Ectodermal cell (in vitro differentiated cells): ENCODE results near the gene CSTPP1.

Experiments used
- H3K27ac ChIP-seq: 2 replicates; pipeline ENCODE4 v1.7.0; 2013; ENCODE audit warnings: mild to moderate bottlenecking, low read depth, low read length; ENCODE audit not compliant: insufficient read depth, poor library complexity, severe bottlenecking
- H3K27me3 ChIP-seq: 2 replicates; pipeline ENCODE4 v1.7.0; 2013; ENCODE audit warnings: mild to moderate bottlenecking, low read length; ENCODE audit not compliant: insufficient read depth, control insufficient read depth, poor library complexity, severe bottlenecking
- H3K36me3 ChIP-seq: one replicate; pipeline ENCODE4 v1.7.0; 2013; ENCODE audit warnings: low read length; ENCODE audit not compliant: control insufficient read depth, insufficient read depth
- H3K4me1 ChIP-seq: one replicate; pipeline ENCODE4 v1.7.0; 2013; ENCODE audit warnings: low read length; ENCODE audit not compliant: control insufficient read depth, insufficient read depth
- H3K4me3 ChIP-seq: 2 replicates; pipeline ENCODE4 v1.7.0; 2013; ENCODE audit warnings: low read depth, low read length, control low read depth; ENCODE audit not compliant: insufficient read depth
- H3K9me3 ChIP-seq: 2 replicates; pipeline ENCODE4 v1.7.0; 2013; ENCODE audit warnings: mild to moderate bottlenecking, low read length, moderate library complexity; ENCODE audit not compliant: control insufficient read depth
- WGBS, 2 experiments: methylation state at CpG; one replicate each; pipeline ENCODE4 v1.1.7; 2013; ENCODE audit warnings: missing lambda C conversion rate in 2 of 2; 5-methylcytosine and 5-hydroxymethylcytosine counted together

Gene CSTPP1

GRCh38 chr11:46907606-46908005, 29.0 kb upstream of the CSTPP1 start:
- Histone ChIP-seq H3K4me3 (no peak overlapping the region), H3K27ac (peak overlapping the region; percentile 58), H3K27me3 (no peaks in the 10 kb centered on the region), H3K4me1 (peaks cover 49% of the 10 kb centered on the region), H3K9me3 (no peaks in the 10 kb centered on the region), H3K36me3 (no peaks in the 10 kb centered on the region)
- 89 to 94% methylated on average over 4 of the region's 4 CpGs for WGBS, 2 experiments

- no peaks in the 10 kb centered on the region for H3K9me3 ChIP-seq
These were observed 23.9 kb upstream of the CSTPP1 start for GRCh38 chr11:46912526-46913150.

GRCh38 chr11:46913484-46913883, 23.1 kb upstream of the CSTPP1 start:
- H3K27ac ChIP-seq: peak overlapping the region; percentile 85
- 43 to 54% methylated on average over 3 of the region's 3 CpGs for WGBS, 2 experiments
- H3K4me3 ChIP-seq: peak overlapping the region; percentile 34
- H3K9me3 ChIP-seq: no peaks in the 10 kb centered on the region
- H3K4me1 ChIP-seq: peaks cover 45% of the 10 kb centered on the region
- no peaks in the 10 kb centered on the region for H3K27me3 ChIP-seq
- H3K36me3 ChIP-seq: no peaks in the 10 kb centered on the region

More at GRCh38 chr11:46912526-46913150, 23.9 kb upstream of the CSTPP1 start:
- Histone ChIP-seq H3K4me3 (peak overlapping the region; percentile 34), H3K36me3 (no peaks in the 10 kb centered on the region), H3K27me3 (no peaks in the 10 kb centered on the region), H3K27ac (peak overlapping the region; percentile 85), H3K4me1 (peaks cover 45% of the 10 kb centered on the region)
- 2 to 3% methylated on average over 13 of the region's 13 CpGs for WGBS, 2 experiments

- Histone ChIP-seq H3K36me3 (no peaks in the 10 kb centered on the region), H3K4me1 (peaks cover 47% of the 10 kb centered on the region), H3K27me3 (no peaks in the 10 kb centered on the region), H3K4me3 (peak overlapping the region; percentile 11), H3K9me3 (no peaks in the 10 kb centered on the region), H3K27ac (no peak overlapping the region)
- 62 to 67% methylated on average over 5 of the region's 5 CpGs for WGBS, 2 experiments
These were observed 22.2 kb upstream of the CSTPP1 start for GRCh38 chr11:46914363-46914762.

- no peak overlapping the region for H3K27ac ChIP-seq
These were observed 21.7 kb upstream of the CSTPP1 start for GRCh38 chr11:46914910-46915309.

GRCh38 chr11:46916286-46917108, 20.1 kb upstream of the CSTPP1 start:
- Histone ChIP-seq H3K4me1 (peaks cover 44% of the 10 kb centered on the region), H3K27ac (peak overlapping the region; percentile 2), H3K36me3 (no peaks in the 10 kb centered on the region), H3K27me3 (no peaks in the 10 kb centered on the region), H3K9me3 (no peaks in the 10 kb centered on the region), H3K4me3 (peak overlapping the region; percentile 87)
- WGBS, 2 experiments: 12% methylated on average over 24 of the region's 24 CpGs

More at GRCh38 chr11:46914910-46915309, 21.7 kb upstream of the CSTPP1 start:
- WGBS, 2 experiments: 87% methylated on average over 7 of the region's 7 CpGs
- no peaks in the 10 kb centered on the region for H3K9me3 ChIP-seq
- no peak overlapping the region for H3K4me3 ChIP-seq
- no peaks in the 10 kb centered on the region for H3K27me3 ChIP-seq
- no peaks in the 10 kb centered on the region for H3K36me3 ChIP-seq
- H3K4me1 ChIP-seq: peaks cover 48% of the 10 kb centered on the region

- H3K4me1 ChIP-seq: peaks cover 41% of the 10 kb centered on the region
- 0% methylated on average over 31 of the region's 31 CpGs for WGBS, 2 experiments
These were observed 19.3 kb upstream of the CSTPP1 start for GRCh38 chr11:46917109-46917761.

GRCh38 chr11:46917762-46918082, 18.8 kb upstream of the CSTPP1 start:
- Histone ChIP-seq H3K36me3 (no peaks in the 10 kb centered on the region), H3K9me3 (no peaks in the 10 kb centered on the region), H3K4me1 (peaks cover 36% of the 10 kb centered on the region), H3K27me3 (no peaks in the 10 kb centered on the region), H3K27ac (no peak overlapping the region), H3K4me3 (peak overlapping the region; percentile 87)
- WGBS, 2 experiments: 0% methylated on average over 22 of the region's 22 CpGs

More at GRCh38 chr11:46917109-46917761, 19.3 kb upstream of the CSTPP1 start:
- H3K9me3 ChIP-seq: no peaks in the 10 kb centered on the region
- H3K4me3 ChIP-seq: peak overlapping the region; percentile 87
- H3K27me3 ChIP-seq: no peaks in the 10 kb centered on the region
- no peaks in the 10 kb centered on the region for H3K36me3 ChIP-seq
- H3K27ac ChIP-seq: peak overlapping the region; percentile 2

GRCh38 chr11:46918083-46918787, 18.3 kb upstream of the CSTPP1 start, which contains the start of gene LRP4:
LRP4 (minus strand) TSS chr11:46918550; CDS start chr11:46918379, 171 bp downstream.
- Histone ChIP-seq H3K9me3 (no peaks in the 10 kb centered on the region), H3K27ac (peak within 1 kb of the TSS; percentile 76), H3K4me1 (peaks cover 32% of the 10 kb centered on the region), H3K36me3 (no peaks in the 10 kb centered on the region), H3K27me3 (no peaks in the 10 kb centered on the region), H3K4me3 (peak within 1 kb of the TSS; percentile 87)
- WGBS, 2 experiments: 0% methylated on average over 97 of the region's 97 CpGs
